Measurements from ENCODE around the gene ENDOD1.
"Not testable (repeated sequence)": the region's sequence is repeated elsewhere in the genome, so short reads cannot be mapped to it uniquely, and the experiment has no call there.

The ENDOD1 gene, protein sequence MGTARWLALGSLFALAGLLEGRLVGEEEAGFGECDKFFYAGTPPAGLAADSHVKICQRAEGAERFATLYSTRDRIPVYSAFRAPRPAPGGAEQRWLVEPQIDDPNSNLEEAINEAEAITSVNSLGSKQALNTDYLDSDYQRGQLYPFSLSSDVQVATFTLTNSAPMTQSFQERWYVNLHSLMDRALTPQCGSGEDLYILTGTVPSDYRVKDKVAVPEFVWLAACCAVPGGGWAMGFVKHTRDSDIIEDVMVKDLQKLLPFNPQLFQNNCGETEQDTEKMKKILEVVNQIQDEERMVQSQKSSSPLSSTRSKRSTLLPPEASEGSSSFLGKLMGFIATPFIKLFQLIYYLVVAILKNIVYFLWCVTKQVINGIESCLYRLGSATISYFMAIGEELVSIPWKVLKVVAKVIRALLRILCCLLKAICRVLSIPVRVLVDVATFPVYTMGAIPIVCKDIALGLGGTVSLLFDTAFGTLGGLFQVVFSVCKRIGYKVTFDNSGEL

GRCh38 chr11:95089620-95090542 lies at the start of gene ENDOD1:
ENDOD1 (plus strand) TSS chr11:95089846; CDS start chr11:95089928, 82 bp downstream.
- H3K4me3 ChIP-seq (ENCODE audit: low read length): peak within 1 kb of the TSS; percentile 69
- DNase-seq (ENCODE audit: low read depth): no peak
- peak; percentile 16 for TF ChIP-seq CTCF (conservative IDR thresholded peaks at IDR 0.05; ENCODE audit: low read depth, low read length)

- no peak for TF ChIP-seq CTCF (conservative IDR thresholded peaks at IDR 0.05; ENCODE audit: low read depth, low read length)
- no peak for DNase-seq (ENCODE audit: low read depth)
Observed at GRCh38 chr11:95042239-95042638, 47.4 kb upstream of the ENDOD1 start.

DNA sequence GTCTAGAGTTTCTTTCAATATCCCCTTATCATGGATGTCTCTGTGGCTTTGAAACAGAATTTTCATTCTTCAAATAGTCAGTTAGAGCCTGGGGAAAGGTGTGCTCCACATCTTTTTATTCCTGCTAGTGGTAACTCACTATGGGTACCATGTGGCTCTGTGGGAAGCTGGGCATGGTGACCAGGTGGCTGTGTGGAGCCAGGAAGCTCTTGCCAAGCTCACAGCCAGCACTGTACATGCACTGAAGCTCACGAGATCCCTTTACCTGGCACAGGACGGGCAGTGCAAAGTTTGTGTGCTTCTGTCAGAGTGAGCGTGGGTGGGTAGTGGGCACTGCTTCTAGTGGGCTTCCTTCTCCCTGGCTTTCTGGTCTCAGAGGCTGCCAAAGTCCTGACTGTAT lies 46.7 kb upstream of the ENDOD1 start:
- TF ChIP-seq CTCF (conservative IDR thresholded peaks at IDR 0.05; ENCODE audit: low read depth, low read length): no peak
- no peak overlapping the region for H3K4me3 ChIP-seq (ENCODE audit: low read length)
- no peak for DNase-seq (ENCODE audit: low read depth)

More at GRCh38 chr11:95042239-95042638, 47.4 kb upstream of the ENDOD1 start:
- no peak overlapping the region for H3K4me3 ChIP-seq (ENCODE audit: low read length)

GRCh38 chr11:95044010-95044409 lies 45.6 kb upstream of the ENDOD1 start:
- TF ChIP-seq CTCF (conservative IDR thresholded peaks at IDR 0.05; ENCODE audit: low read depth, low read length): no peak
- H3K4me3 ChIP-seq (ENCODE audit: low read length): no peak overlapping the region
- no peak for DNase-seq (ENCODE audit: low read depth)

DNA sequence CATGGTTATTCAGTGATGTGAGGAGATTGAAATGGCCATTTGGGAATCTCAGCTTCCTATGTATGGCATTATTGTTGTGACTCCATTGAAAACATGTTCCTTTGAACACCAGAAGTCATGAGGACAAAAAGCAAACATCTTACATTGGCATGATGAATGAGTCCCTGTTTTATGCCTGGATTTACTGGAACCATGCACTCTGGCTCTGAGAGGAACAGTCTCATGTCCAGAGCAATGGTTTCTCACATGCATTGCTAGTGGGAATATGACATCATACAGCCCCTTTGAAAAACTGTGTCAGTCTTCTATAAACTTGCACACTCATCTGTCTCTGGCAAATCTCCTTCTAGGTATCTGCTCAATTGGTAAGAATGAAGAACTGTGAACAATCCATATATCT lies 43.8 kb upstream of the ENDOD1 start:
- no peak overlapping the region for H3K4me3 ChIP-seq (ENCODE audit: low read length)
- no peak for TF ChIP-seq CTCF (conservative IDR thresholded peaks at IDR 0.05; ENCODE audit: low read depth, low read length)
- DNase-seq (ENCODE audit: low read depth): no peak

DNA sequence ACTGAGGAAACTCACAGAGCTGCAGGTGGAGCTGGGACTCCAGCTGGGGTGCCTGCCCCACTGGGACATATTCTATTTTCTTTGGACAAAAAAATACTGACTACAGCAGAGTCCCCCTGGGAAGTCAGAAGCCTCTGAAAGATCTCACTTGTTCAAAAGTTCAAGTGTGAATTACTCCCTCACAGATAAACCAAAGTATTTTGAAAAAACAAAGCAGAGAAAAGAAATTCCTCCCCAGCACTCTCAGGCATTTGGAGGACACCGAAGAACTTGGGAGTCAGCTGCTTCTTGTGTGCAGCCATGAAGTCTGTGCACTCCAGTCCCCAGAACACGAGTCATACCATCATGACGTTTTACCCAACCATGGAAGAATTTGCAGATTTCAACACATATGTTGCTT lies 40.5 kb upstream of the ENDOD1 start, which contains the start of gene KDM4F:
Gene KDM4F (plus strand): TSS at position 301 of the 400 bp plus-strand sequence.
- DNase-seq (ENCODE audit: low read depth); H3K4me3 ChIP-seq (ENCODE audit: low read length): not testable (repeated sequence)

DNA sequence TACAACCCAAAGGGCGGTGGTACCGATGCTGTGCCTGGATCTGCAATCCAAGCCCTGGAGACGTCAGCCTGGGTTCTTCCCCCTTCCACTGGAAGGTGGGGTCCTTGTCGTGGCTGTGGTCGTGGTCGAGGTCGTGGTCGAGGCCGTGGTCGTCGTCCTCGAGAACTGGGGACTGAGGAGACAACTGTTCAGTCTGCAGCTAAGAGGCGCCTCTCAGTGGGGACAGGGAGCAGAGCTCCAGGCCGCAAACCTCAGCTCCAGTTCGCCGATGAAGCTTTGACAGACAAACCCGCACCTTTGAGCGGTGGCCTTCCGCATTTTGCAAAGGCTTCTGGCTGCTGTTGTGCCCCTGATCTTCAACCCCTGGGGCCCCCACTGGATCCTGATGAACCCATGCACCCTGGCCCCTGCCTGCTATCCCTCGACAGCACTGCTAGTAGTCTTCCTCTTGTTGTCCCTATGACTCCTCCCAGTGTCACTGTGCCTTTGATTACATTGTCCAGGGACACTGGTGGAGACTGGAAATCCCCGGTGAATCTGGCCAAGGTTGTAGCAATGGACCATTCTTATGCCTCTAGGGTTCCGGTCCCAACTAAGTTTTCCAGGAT lies 38.9 kb upstream of the ENDOD1 start:
- H3K4me3 ChIP-seq (ENCODE audit: low read length): no peak overlapping the region
- DNase-seq (ENCODE audit: low read depth): no peak
- TF ChIP-seq CTCF (conservative IDR thresholded peaks at IDR 0.05; ENCODE audit: low read depth, low read length): no peak

Data from retinal pigment epithelial cell (primary cell).